Measurements from ENCODE around the gene GPR62. TPM values are rescaled to one million over a fixed set of nuclear protein-coding genes. Genes with fewer than 3 reads are reported as not detected.

GPR62 gene
- total and polyA plus RNA-seq, 2 experiments from 2014 or later = 0.10 to 0.38 TPM

- TF ChIP-seq ZNF462 (CRISPR knock-in tag; IDR thresholded peaks at IDR 0.05) (no peak), REST (IDR thresholded peaks at IDR 0.05; ENCODE audit: unreplicated experiment) (no peak), STAT1 (IDR thresholded peaks at IDR 0.05; ENCODE audit: unreplicated experiment) (no peak), EZH2phosphoT487 (IDR thresholded peaks at IDR 0.05; ENCODE audit: unreplicated experiment) (no peak), ETS1 (IDR thresholded peaks at IDR 0.05) (no peak), POLR2AphosphoS5 (IDR thresholded peaks at IDR 0.05; ENCODE audit: low read depth) (no peak)
Observed at GRCh38 chr3:51934991-51935885, 19.9 kb upstream of the GPR62 start (continued).
